SH-SY5Y (cell line): ENCODE data around the gene S100A3.

Experiments used
- GATA2 ChIP-seq: IDR thresholded peaks from 2 replicates; pipeline ENCODE4 v1.6.1; 2011; ENCODE audit warnings: mild to moderate bottlenecking, low read depth, low read length
- GATA3 ChIP-seq: IDR thresholded peaks from 2 replicates; pipeline ENCODE4 v1.6.1; 2011; ENCODE audit warnings: low read depth, mild to moderate bottlenecking, low read length, moderate library complexity

GRCh38 chr1:153563991-153564390 is 14.9 kb upstream of the S100A3 start:
- TF ChIP-seq GATA2, result no peak
- TF ChIP-seq GATA3, result no peak
